HG03045 (cell line): ENCODE data around the gene TFCP2.
"Not testable (repeated sequence)": the region's sequence is repeated elsewhere in the genome, so short reads cannot be mapped to it uniquely, and the experiment has no call there.

ENCODE experiments used
- ATAC-seq: cut with Tn5 transposase; IDR thresholded peaks from one replicate; pipeline ENCODE4 v1.9.1; 2021; ENCODE audit warnings: mild to moderate bottlenecking, moderate library complexity; ENCODE audit not compliant: unreplicated experiment

TFCP2 gene

DNA sequence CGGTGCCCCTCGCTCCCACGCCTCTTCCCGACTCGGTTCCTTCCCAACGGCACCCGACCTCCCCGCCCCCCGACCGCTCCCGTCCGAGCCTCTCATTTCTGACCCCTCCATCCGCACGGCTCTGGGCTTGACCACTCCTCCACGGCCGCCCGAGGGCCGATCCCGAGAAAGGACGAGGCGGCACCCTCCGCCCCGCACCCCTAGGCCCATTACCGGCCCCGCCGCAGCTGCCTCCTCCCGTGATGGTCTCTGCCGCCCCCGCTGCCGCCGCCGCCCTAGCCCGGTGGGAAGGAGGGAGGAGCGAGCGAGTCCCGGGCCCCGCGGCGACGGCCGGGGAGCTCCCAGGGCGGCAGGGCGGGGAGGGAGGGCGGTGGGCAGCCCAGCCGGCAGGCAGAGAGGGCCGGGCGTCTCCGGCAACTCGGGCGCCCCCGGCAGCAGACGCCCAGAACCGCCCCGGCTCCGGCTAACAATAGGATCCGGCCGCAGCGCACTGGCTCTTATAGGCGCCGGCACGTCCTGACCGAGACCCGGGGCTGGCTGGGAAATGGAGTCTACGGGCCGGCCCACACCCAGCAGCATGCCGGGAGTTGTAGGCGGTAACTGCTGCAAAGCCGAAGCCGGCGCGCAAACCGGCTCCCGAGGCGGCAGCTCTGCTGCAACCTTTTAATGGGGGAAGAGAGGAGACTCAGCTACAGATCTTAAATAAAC, 89.7 kb downstream of the TFCP2 start, which contains the start of gene CSRNP2:
CSRNP2 (minus strand) TSS at position 471 of the 708 bp plus-strand sequence. CDS start 7,035 bp downstream, outside the sequence.
- peak; percentile 95 for ATAC-seq

- ATAC-seq = peak; percentile 6
Measured at GRCh38 chr12:51082561-51083125, 90.3 kb downstream of the TFCP2 start.

- no peak for ATAC-seq
Measured at GRCh38 chr12:51081421-51081820, 91.5 kb downstream of the TFCP2 start.

DNA sequence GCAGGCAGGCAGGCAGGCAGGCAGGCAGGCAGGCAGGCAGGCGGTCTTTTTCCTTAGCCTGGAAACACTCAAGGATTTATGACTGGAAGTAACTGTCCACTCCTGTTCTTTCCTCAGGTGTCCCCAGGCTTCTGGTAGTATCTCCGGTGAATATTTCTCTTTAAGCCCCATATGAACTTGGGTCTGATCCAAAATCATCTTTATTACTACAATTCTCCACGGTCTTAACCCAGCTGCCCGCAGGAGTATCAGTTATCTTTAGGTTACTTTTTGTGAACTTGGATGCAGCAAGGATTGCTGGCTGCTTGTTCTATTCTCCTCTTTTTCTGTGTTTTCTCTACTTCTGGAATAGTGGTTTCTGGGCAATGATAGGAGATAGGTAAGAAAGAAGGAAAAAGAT, 92.8 kb downstream of the TFCP2 start:
- no peak for ATAC-seq

- ATAC-seq = not testable (repeated sequence)
Measured at GRCh38 chr12:51078866-51079265, 94.1 kb downstream of the TFCP2 start.

- not testable (repeated sequence) for ATAC-seq
Measured at GRCh38 chr12:51078346-51078745, 94.6 kb downstream of the TFCP2 start.

DNA sequence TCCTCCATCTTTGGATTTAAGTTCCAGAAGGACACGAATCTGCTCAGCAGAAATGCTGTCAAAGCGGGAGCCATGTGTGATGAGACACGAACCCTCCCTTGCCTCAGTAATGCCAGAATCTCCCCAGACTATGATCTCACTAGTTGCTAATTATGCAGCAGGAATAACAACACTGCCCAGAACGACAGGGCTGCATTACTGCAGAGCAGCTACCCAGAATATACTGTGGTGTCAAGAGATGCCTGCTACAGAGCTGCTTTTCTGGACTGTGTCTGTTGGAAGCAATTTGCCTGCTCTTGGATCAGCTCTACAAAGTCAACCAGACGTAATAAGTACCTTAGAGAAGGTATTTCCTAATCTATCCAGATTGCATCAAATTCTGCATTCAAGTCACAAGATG, 95.0 kb downstream of the TFCP2 start:
- ATAC-seq = no peak

GRCh38 chr12:51076236-51076930, 96.6 kb downstream of the TFCP2 start:
- no peak for ATAC-seq

- no peak for ATAC-seq
Measured at GRCh38 chr12:51075390-51075789, 97.5 kb downstream of the TFCP2 start.

- ATAC-seq = no peak
Measured at GRCh38 chr12:51071663-51072062, 101.3 kb downstream of the TFCP2 start.

DNA sequence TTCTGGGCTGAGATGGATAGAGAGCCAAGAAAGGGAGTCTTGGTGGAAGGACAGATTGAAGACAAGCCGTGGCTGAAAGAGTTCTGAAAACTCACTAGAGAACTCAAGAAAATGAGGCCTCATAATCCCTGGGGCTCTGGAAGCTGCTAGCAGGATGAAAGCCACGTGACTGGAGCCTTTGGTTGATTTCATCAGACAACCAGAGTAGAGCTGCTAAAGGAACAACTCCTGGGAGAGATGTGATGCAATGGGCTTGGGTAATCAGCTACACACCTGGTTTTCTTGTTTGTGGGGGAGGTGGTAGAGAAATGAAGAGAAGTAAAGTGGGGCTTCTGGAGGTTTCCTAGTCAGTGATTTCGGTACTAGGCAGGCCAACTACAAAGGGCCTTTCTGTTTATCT, 102.9 kb downstream of the TFCP2 start:
- no peak for ATAC-seq

- ATAC-seq = no peak
Measured at GRCh38 chr12:51067771-51068170, 105.2 kb downstream of the TFCP2 start.

DNA sequence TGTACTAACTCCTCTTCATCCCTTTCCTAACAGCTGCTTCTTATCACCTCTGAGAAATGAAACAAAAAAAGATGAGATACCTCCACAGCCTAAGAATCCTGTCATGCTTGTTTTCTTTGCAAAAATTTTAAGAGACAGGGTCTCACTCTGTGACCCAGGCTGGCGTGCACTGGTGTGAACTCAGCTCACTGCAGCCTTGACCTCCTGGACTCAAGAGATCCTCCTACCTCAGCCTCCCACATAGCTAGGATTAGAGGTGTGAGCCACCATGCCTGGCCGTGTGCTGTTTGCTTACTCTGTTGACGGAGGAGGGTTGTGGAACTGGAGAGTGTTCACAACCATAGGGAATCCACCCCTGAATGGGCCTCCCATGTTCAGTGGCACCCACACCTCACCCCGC, 105.7 kb downstream of the TFCP2 start:
- no peak for ATAC-seq

GRCh38 chr12:51065530-51065929, 107.4 kb downstream of the TFCP2 start:
- ATAC-seq = no peak

GRCh38 chr12:51062631-51063397, 110.1 kb downstream of the TFCP2 start:
- no peak for ATAC-seq

GRCh38 chr12:51059086-51059485, 113.8 kb downstream of the TFCP2 start:
- no peak for ATAC-seq

GRCh38 chr12:51056242-51056641, 116.7 kb downstream of the TFCP2 start:
- no peak for ATAC-seq

DNA sequence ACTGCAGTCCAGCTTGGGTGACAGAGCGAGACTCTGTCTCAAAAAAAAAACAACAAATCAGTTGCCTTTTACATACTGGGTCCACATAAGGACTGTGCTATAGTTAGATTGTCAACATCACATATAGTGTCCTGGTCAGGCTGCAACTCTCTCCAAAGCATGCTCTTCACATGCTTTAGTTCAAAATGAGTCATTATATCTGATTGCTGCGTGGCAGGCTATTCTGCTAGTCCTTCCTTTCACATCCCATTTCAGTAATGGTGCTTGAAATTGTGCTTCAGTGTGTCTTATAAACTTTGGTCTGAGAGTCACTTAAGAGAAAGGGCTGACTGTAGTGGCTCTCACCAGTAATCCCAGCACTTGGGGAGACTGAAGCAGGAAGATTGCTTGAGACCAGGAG, 117.9 kb downstream of the TFCP2 start:
- no peak for ATAC-seq

DNA sequence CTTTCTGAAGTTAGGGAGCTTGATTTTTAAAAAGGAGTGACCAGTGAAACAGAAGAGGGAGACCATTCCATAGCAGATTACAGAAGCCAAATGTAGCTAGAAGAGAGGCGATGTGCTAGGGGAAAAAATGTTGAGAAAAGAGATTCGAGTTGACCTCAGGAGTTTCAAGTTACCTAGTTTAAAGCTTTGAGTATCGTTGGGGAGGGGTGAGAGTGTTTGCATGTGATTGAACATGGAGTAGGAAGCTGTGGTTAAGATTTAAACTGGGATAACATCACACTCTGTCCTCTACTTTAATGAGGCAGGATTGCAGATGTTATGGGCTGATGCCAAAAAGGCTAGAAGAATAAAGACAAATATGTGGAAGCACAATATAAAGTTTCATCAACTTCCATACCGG, 121.1 kb downstream of the TFCP2 start:
- no peak for ATAC-seq

DNA sequence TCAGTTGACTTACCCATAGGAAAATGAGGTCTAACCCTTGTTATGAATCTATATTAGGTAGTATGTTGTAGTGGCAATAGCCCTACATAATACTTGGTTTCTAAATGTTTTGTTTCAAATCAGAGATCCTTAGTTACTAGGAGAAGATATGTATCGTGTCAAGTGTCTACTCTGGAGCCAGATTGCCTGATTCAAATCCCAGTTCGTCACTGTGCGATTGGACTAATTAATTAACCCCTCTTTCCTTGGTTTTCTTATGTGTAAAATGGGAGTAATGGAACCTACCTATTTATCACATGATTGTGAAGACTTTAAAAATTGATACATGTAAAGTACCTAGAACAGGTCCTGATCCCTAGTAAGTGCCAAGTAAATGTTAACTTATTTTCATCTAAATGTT, 123.4 kb downstream of the TFCP2 start:
- ATAC-seq = no peak

- no peak for ATAC-seq
Measured at GRCh38 chr12:51048661-51049251, 124.2 kb downstream of the TFCP2 start.
